SK-N-SH treated with all-trans-retinoic acid at 6 μM for 48 hours (cell line): ENCODE data around the gene KLF15.

ENCODE experiments used
- ARNTL ChIP-seq: fragments of 450-650 bp; formaldehyde crosslinking; IDR thresholded peaks from 2 replicates; pipeline ENCODE4 v1.5.0; 2020; ENCODE audit warnings: low read depth, mild to moderate bottlenecking, moderate library complexity, borderline replicate concordance
- ISL1 ChIP-seq: fragments of 250-450 bp; sonication (Bioruptor Pico); IDR thresholded peaks from 2 replicates; pipeline ENCODE4 v2.1.2; 2022; ENCODE audit warnings: mild to moderate bottlenecking, moderate library complexity
- RARB ChIP-seq: fragments of 250-450 bp; sonication (Bioruptor Pico); IDR thresholded peaks from 2 replicates; pipeline ENCODE4 v1.8.0; 2021; ENCODE audit warnings: mild to moderate bottlenecking, moderate library complexity
- SNAI2 ChIP-seq: fragments of 250-450 bp; sonication (Bioruptor Pico); IDR thresholded peaks from 2 replicates; pipeline ENCODE4 v1.5.0; 2020; ENCODE audit warnings: mild to moderate bottlenecking, moderate library complexity
- ZC3H10 ChIP-seq: fragments of 250-450 bp; sonication (Bioruptor Pico); IDR thresholded peaks from 2 replicates; pipeline ENCODE4 v1.5.1; 2021; ENCODE audit warnings: mild to moderate bottlenecking, moderate library complexity
- ZFP30 ChIP-seq: fragments of 450-650 bp; formaldehyde crosslinking; IDR thresholded peaks from 2 replicates; pipeline ENCODE4 v1.5.0; 2022; ENCODE audit warnings: mild to moderate bottlenecking, moderate library complexity
- TF ChIP-seq, protein P1 (sequence below): fragments of 250-450 bp; sonication (Bioruptor Pico); IDR thresholded peaks from 2 replicates; pipeline ENCODE4 v1.5.1; 2020; ENCODE audit warnings: low read depth, mild to moderate bottlenecking, moderate library complexity
- TF ChIP-seq, protein P2 (sequence below): fragments of 250-450 bp; sonication (Bioruptor Pico); IDR thresholded peaks from 2 replicates; pipeline ENCODE4 v1.8.0; 2020; ENCODE audit warnings: mild to moderate bottlenecking, moderate library complexity, borderline replicate concordance
- TF ChIP-seq, protein P3 (sequence below): fragments of 250-450 bp; sonication (Bioruptor Pico); IDR thresholded peaks from 2 replicates; pipeline ENCODE4 v1.8.0; 2021; ENCODE audit warnings: low read depth, mild to moderate bottlenecking, moderate library complexity, borderline replicate concordance

- TF ChIP-seq, protein P1, sequence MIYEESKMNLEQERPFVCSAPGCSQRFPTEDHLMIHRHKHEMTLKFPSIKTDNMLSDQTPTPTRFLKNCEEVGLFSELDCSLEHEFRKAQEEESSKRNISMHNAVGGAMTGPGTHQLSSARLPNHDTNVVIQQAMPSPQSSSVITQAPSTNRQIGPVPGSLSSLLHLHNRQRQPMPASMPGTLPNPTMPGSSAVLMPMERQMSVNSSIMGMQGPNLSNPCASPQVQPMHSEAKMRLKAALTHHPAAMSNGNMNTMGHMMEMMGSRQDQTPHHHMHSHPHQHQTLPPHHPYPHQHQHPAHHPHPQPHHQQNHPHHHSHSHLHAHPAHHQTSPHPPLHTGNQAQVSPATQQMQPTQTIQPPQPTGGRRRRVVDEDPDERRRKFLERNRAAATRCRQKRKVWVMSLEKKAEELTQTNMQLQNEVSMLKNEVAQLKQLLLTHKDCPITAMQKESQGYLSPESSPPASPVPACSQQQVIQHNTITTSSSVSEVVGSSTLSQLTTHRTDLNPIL: no peak
- TF ChIP-seq, protein P2, sequence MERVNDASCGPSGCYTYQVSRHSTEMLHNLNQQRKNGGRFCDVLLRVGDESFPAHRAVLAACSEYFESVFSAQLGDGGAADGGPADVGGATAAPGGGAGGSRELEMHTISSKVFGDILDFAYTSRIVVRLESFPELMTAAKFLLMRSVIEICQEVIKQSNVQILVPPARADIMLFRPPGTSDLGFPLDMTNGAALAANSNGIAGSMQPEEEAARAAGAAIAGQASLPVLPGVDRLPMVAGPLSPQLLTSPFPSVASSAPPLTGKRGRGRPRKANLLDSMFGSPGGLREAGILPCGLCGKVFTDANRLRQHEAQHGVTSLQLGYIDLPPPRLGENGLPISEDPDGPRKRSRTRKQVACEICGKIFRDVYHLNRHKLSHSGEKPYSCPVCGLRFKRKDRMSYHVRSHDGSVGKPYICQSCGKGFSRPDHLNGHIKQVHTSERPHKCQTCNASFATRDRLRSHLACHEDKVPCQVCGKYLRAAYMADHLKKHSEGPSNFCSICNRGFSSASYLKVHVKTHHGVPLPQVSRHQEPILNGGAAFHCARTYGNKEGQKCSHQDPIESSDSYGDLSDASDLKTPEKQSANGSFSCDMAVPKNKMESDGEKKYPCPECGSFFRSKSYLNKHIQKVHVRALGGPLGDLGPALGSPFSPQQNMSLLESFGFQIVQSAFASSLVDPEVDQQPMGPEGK (CRISPR knock-in tag): no peak
- TF ChIP-seq ISL1 (CRISPR knock-in tag) (no peak), ZC3H10 (CRISPR knock-in tag) (no peak), ZFP30 (CRISPR knock-in tag) (no peak), SNAI2 (CRISPR knock-in tag) (no peak), RARB (CRISPR knock-in tag) (no peak), ARNTL (no peak)
- TF ChIP-seq, protein P3, sequence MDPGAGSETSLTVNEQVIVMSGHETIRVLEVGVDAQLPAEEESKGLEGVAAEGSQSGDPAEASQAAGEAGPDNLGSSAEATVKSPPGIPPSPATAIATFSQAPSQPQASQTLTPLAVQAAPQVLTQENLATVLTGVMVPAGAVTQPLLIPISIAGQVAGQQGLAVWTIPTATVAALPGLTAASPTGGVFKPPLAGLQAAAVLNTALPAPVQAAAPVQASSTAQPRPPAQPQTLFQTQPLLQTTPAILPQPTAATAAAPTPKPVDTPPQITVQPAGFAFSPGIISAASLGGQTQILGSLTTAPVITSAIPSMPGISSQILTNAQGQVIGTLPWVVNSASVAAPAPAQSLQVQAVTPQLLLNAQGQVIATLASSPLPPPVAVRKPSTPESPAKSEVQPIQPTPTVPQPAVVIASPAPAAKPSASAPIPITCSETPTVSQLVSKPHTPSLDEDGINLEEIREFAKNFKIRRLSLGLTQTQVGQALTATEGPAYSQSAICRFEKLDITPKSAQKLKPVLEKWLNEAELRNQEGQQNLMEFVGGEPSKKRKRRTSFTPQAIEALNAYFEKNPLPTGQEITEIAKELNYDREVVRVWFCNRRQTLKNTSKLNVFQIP (CRISPR knock-in tag): no peak
Measured at GRCh38 chr3:126399756-126400155, 42.5 kb upstream of the KLF15 start.
